Right lobe of liver (tissue), 6 donors: ENCODE measurements around the gene DTNB. TPM values are rescaled to one million over a fixed set of nuclear protein-coding genes. Genes with fewer than 3 reads are reported as not detected.
"Not testable (repeated sequence)": the region's sequence is repeated elsewhere in the genome, so short reads cannot be mapped to it uniquely, and the experiment has no call there.

Experiments
- ATAC-seq, 4 donors: fragments of 200-7000 bp; cut with Tn5 transposase; one replicate each; pipeline ENCODE4 v1.9.1; 2020; ENCODE audit warnings: mild to moderate bottlenecking in 4 of 4, moderate library complexity in 4 of 4
- DNase-seq, 3 donors: peaks; one replicate each; pipeline ENCODE4 v3.0.0-alpha.2; 2020
- H3K27ac ChIP-seq, 3 donors: fragments of 200-600 bp; one replicate each; pipeline ENCODE4 v1.8.0; 2022
- H3K27me3 ChIP-seq, 2 donors: fragments of 200-600 bp; one replicate each; pipeline ENCODE4 v1.8.0; 2022
- H3K36me3 ChIP-seq, 4 donors: fragments of 200-600 bp; sonication (generic) in 1 of 4; one replicate each; pipeline versions ENCODE4 v1.5.1 to v1.8.0; 2017 to 2022; ENCODE audit warnings: control low read depth in 1 of 4
- H3K4me1 ChIP-seq, 4 donors: fragments of 200-600 bp; sonication (generic) in 1 of 4; one replicate each; pipeline versions ENCODE4 v1.5.1 to v1.8.0; 2017 to 2022; ENCODE audit warnings: control low read depth in 1 of 4
- H3K4me3 ChIP-seq, 3 donors: fragments of 200-600 bp; one replicate each; pipeline ENCODE4 v1.8.0; 2022
- H3K9me3 ChIP-seq, 4 donors: fragments of 200-600 bp; sonication (generic) in 1 of 4; one replicate each; pipeline versions ENCODE4 v1.5.1 to v1.8.0; 2017 to 2022; ENCODE audit warnings: control low read depth in 1 of 4
- POLR2A ChIP-seq: fragments of 450-650 bp; IDR thresholded peaks from one replicate; pipeline ENCODE4 v1.6.1; 2017; ENCODE audit warnings: antibody characterized with exemption, mild to moderate bottlenecking
- WGBS: methylation state at CpG from one replicate; pipeline ENCODE4 v1.1.6; 2018; ENCODE audit warnings: low coverage, low lambda C conversion rate; ENCODE audit not compliant: insufficient coverage; ENCODE audit errors: missing lambda C conversion rate; 5-methylcytosine and 5-hydroxymethylcytosine counted together
- intact Hi-C, 2 donors: fragments of 100-400 bp; cut with DNase I; formaldehyde crosslinking; loops; one replicate each; pipeline versions ENCODE4 v1.11.2 to v1.14.1; 2022
- total RNA-seq, 6 experiments: library from RNA; depleted of rRNA in 2 of 6; stranded (reverse); fragments of >200 nt in 2 of 6; fragmentation: NEBNext Ultra II Directional in 3 of 6; extraction: Animal tissue kit (Norgen Biotek cat#: 25700) in 3 of 6; gene quantifications; one replicate each; pipeline versions ENCODE4 v1.1.0 to v1.2.4, GENCODE V29; 2016 to 2023
- TF ChIP-seq, protein P1 (sequence below), 4 donors: fragments of 200-600 bp in 3 of 4; fragments of 450-650 bp in 1 of 4; IDR thresholded peaks; one replicate each; pipeline versions ENCODE4 v1.5.1 to v1.8.0; 2016 to 2022; ENCODE audit warnings: antibody characterized with exemption in 4 of 4, mild to moderate bottlenecking in 2 of 4
- donor health status: DM: no; HTN: yes; CAD: no.
- donor health status: DM: no; HTN: no; CAD: no.
- donor health status: DM: no; HTN: no; CAD: no.
- donor health status: DM: no; HTN: yes; CAD: no.
- donor health status: DM: no; HTN: yes; CAD: no.

The DTNB gene
- total RNA-seq, 6 experiments from 2014 or later: 7.0 to 10.3 (median 8.8) TPM

DNA sequence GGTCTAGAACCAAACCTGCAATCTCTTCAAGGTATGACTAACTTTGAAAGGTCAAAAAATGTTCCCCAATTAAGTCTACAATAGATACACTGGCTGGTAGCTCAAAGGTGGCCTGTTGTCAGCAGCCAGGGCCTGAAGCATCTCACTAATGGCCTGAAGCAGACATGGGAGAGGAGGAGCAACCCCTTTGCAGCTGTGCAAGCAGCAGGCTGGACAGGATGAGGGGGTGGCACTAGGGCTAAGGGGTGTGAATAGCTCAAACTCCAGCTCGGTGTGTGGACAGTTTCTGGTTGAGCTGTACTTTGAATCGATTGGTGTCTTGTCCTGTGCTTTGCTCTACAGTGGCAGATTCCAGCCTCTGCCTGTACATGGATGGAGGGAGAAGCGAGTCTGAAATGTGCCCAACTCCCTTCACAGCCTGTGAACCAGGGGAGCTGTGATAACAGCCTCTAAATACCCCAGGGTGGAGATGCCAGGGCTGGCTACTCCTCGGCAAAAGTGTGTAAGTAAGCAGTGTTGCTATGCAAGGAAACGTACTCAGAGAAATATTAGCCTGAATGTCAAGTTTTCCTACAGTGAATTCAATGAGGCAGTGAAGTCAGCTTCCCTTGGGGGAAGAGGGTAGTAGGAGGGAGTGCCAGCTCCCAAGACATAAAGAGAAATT, 34.7 kb upstream of the DTNB start:
- no peak overlapping the region for H3K4me3 ChIP-seq
- intact Hi-C loops: no loop called here
- no peak for TF ChIP-seq POLR2A
- TF ChIP-seq, protein P1, sequence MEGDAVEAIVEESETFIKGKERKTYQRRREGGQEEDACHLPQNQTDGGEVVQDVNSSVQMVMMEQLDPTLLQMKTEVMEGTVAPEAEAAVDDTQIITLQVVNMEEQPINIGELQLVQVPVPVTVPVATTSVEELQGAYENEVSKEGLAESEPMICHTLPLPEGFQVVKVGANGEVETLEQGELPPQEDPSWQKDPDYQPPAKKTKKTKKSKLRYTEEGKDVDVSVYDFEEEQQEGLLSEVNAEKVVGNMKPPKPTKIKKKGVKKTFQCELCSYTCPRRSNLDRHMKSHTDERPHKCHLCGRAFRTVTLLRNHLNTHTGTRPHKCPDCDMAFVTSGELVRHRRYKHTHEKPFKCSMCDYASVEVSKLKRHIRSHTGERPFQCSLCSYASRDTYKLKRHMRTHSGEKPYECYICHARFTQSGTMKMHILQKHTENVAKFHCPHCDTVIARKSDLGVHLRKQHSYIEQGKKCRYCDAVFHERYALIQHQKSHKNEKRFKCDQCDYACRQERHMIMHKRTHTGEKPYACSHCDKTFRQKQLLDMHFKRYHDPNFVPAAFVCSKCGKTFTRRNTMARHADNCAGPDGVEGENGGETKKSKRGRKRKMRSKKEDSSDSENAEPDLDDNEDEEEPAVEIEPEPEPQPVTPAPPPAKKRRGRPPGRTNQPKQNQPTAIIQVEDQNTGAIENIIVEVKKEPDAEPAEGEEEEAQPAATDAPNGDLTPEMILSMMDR (IDR thresholded peaks at IDR 0.05): no peak
- DNase-seq: no peak
- H3K4me1 ChIP-seq: no peaks in the 10 kb centered on the region
- H3K27me3 ChIP-seq: no peaks in the 10 kb centered on the region
- no peaks in the 10 kb centered on the region for H3K36me3 ChIP-seq
- no peak overlapping the region for H3K27ac ChIP-seq
- peak in 1 of 4 donors; percentile 21 for ATAC-seq
- H3K9me3 ChIP-seq: no peaks in the 10 kb centered on the region
- 67% methylated on average over 3 of the region's 5 CpGs for WGBS

DNA sequence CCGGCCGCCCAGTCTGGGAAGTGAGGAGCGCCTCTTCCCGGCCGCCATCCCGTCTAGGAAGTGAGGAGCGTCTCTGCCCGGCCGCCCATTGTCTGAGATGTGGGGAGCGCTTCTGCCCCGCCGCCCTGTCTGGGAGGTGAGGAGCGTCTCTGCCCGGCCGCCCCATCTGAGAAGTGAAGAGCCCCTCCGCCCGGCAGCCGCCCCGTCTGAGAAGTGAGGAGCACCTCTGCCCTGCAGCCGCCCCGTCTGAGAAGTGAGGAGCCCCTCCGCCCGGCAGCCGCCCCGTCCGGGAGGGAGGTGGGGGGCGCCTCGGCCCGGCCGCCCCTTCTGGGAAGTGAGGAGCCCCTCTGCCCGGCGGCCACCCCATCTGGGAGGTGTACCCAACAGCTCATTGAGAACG, 32.2 kb upstream of the DTNB start:
- intact Hi-C loops, ATAC-seq, H3K27me3 ChIP-seq, DNase-seq, H3K4me1 ChIP-seq, H3K4me3 ChIP-seq, H3K9me3 ChIP-seq, H3K36me3 ChIP-seq, H3K27ac ChIP-seq: not testable (repeated sequence)
- 94% methylated on average over 3 of the region's 33 CpGs for WGBS

GRCh38 chr2:25701801-25702200, 28.4 kb upstream of the DTNB start:
- Histone ChIP-seq H3K4me3 (no peak overlapping the region), H3K36me3 (no peaks in the 10 kb centered on the region), H3K27me3 (no peaks in the 10 kb centered on the region), H3K9me3 (no peaks in the 10 kb centered on the region), H3K4me1 (no peaks in the 10 kb centered on the region), H3K27ac (no peak overlapping the region)
- 89% methylated on average over 3 of the region's 9 CpGs for WGBS
- DNase-seq: no peak
- ATAC-seq: no peak
- TF ChIP-seq, protein P1 (IDR thresholded peaks at IDR 0.05): no peak
- no peak for TF ChIP-seq POLR2A
- intact Hi-C loops: loop anchor here in 1 of 2 donors (5.0 kb wide), 1 partner anchor 94 kb away; no protein-coding TSS in a partner anchor

DNA sequence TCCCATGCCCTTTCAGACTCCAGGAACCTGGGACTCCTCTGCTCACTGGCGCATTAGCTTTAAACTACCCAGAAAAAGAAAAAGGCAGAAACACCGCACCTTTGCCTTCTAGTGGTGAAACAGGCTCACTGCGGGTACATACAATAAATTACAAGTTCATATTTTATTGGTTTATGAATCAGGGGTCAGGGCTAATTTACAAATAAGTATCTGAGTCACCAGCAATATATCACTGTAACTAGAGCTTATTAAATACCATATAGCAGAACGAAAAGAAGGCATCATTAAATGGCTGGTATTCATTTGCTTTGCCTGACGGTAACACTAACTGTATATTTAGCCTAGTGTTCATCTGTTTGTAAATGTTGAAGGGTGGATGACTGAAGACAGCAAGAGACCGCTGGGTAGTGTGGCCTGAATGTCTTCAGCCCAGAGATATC, 26.9 kb upstream of the DTNB start:
- ATAC-seq (peak; percentile 76 to 81 (median 77)), DNase-seq (no peak)
- H3K36me3 ChIP-seq: no peaks in the 10 kb centered on the region
- H3K9me3 ChIP-seq: no peaks in the 10 kb centered on the region
- intact Hi-C loops: loop anchor here in 1 of 2 donors (5.0 kb wide), 1 partner anchor 93 kb away; no protein-coding TSS in a partner anchor
- TF ChIP-seq, protein P1 (IDR thresholded peaks at IDR 0.05): peak; percentile 63 to 77 (median 68)
- no peak for TF ChIP-seq POLR2A
- no peaks in the 10 kb centered on the region for H3K27me3 ChIP-seq
- no peaks in the 10 kb centered on the region for H3K4me1 ChIP-seq
- H3K4me3 ChIP-seq: no peak overlapping the region
- H3K27ac ChIP-seq: no peak overlapping the region
- 23% methylated on average over 6 of the region's 6 CpGs for WGBS

GRCh38 chr2:25699216-25699615, 25.8 kb upstream of the DTNB start:
- no peak for DNase-seq
- 89% methylated on average over 2 of the region's 7 CpGs for WGBS
- H3K4me3 ChIP-seq: no peak overlapping the region
- H3K27ac ChIP-seq: no peak overlapping the region
- intact Hi-C loops: no loop called here
- ATAC-seq: no peak
- H3K27me3 ChIP-seq: no peaks in the 10 kb centered on the region
- H3K4me1 ChIP-seq: no peaks in the 10 kb centered on the region
- TF ChIP-seq, protein P1 (IDR thresholded peaks at IDR 0.05): no peak
- TF ChIP-seq POLR2A: no peak
- no peaks in the 10 kb centered on the region for H3K36me3 ChIP-seq
- H3K9me3 ChIP-seq: no peaks in the 10 kb centered on the region
